A549 (cell line): ENCODE measurements around the gene PDPK1.

ENCODE experiments used
- CEBPB ChIP-seq, 2 experiments: fragments of >200 bp in 1 of 2; sonication (Bioruptor Twin) in 1 of 2; formaldehyde crosslinking in 1 of 2; IDR thresholded peaks; 2 replicates each; pipeline ENCODE4 v1.6.1; 2012 to 2016
- CTCF ChIP-seq: fragments of >200 bp; sonication (Bioruptor Twin); formaldehyde crosslinking; IDR thresholded peaks from 3 replicates; pipeline ENCODE4 v1.5.1; 2016
- NR3C1 ChIP-seq: fragments of >200 bp; sonication (Bioruptor Twin); formaldehyde crosslinking; IDR thresholded peaks from 3 replicates; pipeline ENCODE4 v1.6.1; 2017
- TF ChIP-seq, protein P1 (sequence below): fragments of 250-450 bp; sonication (Bioruptor Pico); IDR thresholded peaks from 2 replicates; pipeline ENCODE4 v1.5.0; 2021; ENCODE audit warnings: mild to moderate bottlenecking, moderate library complexity, borderline replicate concordance
- TF ChIP-seq, protein P2 (sequence below): IDR thresholded peaks from 2 replicates; pipeline ENCODE4 v1.6.1; 2012

DNA sequence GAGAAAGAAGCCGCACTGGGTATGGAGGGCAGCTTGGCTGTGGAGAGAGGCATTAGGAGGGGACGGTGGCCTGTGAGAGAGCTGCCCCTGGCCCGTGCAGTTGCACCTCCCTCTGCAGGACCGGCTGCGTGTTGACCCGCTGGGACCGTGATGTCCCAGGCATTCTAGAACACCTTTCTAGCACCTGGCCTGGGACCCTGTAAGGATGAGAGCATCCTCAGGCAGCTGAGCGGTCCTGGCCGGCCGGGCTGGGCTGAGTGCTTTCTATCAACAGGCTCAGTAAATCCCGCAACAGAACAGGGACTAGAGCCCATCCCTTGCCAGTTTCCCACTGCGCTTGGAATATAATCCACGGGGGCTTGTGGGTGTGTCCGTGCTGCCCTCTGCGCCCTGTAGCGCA lies 48.2 kb upstream of the PDPK1 start:
- TF ChIP-seq NR3C1: no peak
- no peak for TF ChIP-seq CEBPB (IDR thresholded peaks at IDR 0.05)
- TF ChIP-seq, protein P1, sequence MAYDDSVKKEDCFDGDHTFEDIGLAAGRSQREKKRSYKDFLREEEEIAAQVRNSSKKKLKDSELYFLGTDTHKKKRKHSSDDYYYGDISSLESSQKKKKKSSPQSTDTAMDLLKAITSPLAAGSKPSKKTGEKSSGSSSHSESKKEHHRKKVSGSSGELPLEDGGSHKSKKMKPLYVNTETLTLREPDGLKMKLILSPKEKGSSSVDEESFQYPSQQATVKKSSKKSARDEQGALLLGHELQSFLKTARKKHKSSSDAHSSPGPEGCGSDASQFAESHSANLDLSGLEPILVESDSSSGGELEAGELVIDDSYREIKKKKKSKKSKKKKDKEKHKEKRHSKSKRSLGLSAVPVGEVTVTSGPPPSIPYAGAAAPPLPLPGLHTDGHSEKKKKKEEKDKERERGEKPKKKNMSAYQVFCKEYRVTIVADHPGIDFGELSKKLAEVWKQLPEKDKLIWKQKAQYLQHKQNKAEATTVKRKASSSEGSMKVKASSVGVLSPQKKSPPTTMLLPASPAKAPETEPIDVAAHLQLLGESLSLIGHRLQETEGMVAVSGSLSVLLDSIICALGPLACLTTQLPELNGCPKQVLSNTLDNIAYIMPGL: no peak
- no peak for TF ChIP-seq CTCF
- TF ChIP-seq, protein P2, sequence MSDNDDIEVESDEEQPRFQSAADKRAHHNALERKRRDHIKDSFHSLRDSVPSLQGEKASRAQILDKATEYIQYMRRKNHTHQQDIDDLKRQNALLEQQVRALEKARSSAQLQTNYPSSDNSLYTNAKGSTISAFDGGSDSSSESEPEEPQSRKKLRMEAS: no peak
